Endothelial cell of umbilical vein (primary cell): ENCODE measurements around the gene SDSL. TPM values are rescaled to one million over a fixed set of nuclear protein-coding genes. Genes with fewer than 3 reads are reported as not detected.

ENCODE experiments used
- BruUV-seq: library from RNA; stranded (reverse); fragments of 400-500 nt; replicated peaks from 2 replicates; lab custom pipeline; 2021; lab: Mats Ljungman, UMichigan
- CTCF ChIA-PET: fragments of 300-600, 350-600 bp; sonication (Branson Sonifier 250); formaldehyde crosslinking; loops from one replicate; lab custom pipeline; 2021; ENCODE audit warnings: antibody characterized with exemption, inconsistent platforms; lab: Charles Lee
- POLR2A ChIA-PET: fragments of 300-600, 350-600 bp; sonication (Branson Sonifier 250); formaldehyde crosslinking; loops from one replicate; lab custom pipeline; 2021; ENCODE audit warnings: antibody characterized with exemption, inconsistent platforms; lab: Charles Lee
- DNase-seq: peaks from one replicate; pipeline ENCODE4 v3.0.0-alpha.2; 2011; ENCODE audit warnings: low read depth, low spot score
- FAIRE-seq: peaks from 2 replicates; lab custom pipeline; 2011; peaks lifted over from hg19 to GRCh38; lab: Jason Lieb, UNC
- H2AFZ ChIP-seq: 2 replicates; pipeline ENCODE4 v1.6.0; 2012; ENCODE audit warnings: low read depth, low read length, control low read depth, inconsistent platforms
- H3K27ac ChIP-seq: 2 replicates; pipeline ENCODE4 v1.5.1; 2011; ENCODE audit warnings: low read depth, mild to moderate bottlenecking, control low read depth, low read length, moderate library complexity; ENCODE audit not compliant: insufficient read depth
- H3K27me3 ChIP-seq, 2 experiments: 2 replicates each; pipeline versions ENCODE4 v1.6.0 to v1.6.1; 2011; ENCODE audit warnings: low read length in 2 of 2, mixed read lengths in 1 of 2; ENCODE audit not compliant: control insufficient read depth in 2 of 2, insufficient read depth in 2 of 2
- H3K36me3 ChIP-seq, 2 experiments: 2 replicates in 1 of 2; 3 replicates in 1 of 2; pipeline ENCODE4 v1.5.1; 2011; ENCODE audit warnings: low read length in 2 of 2, mild to moderate bottlenecking in 1 of 2, moderate library complexity in 1 of 2; ENCODE audit not compliant: control insufficient read depth in 2 of 2, insufficient read depth in 2 of 2; ENCODE audit errors: extremely low read depth in 1 of 2
- H3K4me1 ChIP-seq: 3 replicates; pipeline ENCODE4 v1.5.1; 2011; ENCODE audit warnings: mild to moderate bottlenecking, low read length; ENCODE audit not compliant: control insufficient read depth, insufficient read depth; ENCODE audit errors: extremely low read depth
- H3K4me2 ChIP-seq: 2 replicates; pipeline ENCODE4 v1.6.1; 2011; ENCODE audit warnings: low read length, control low read depth, mixed read lengths; ENCODE audit not compliant: insufficient read depth
- H3K4me3 ChIP-seq, 3 experiments: fragments of 200-600 bp in 1 of 3; sonication (generic), shearing (Covaris generic) in 1 of 3; replicated peaks in 1 of 3; 2 replicates each; pipeline ENCODE4 v1.5.1; 2011 to 2016; ENCODE audit warnings: control low read depth in 3 of 3, low read length in 3 of 3, mild to moderate bottlenecking in 2 of 3, inconsistent platforms in 1 of 3, low read depth in 1 of 3, moderate library complexity in 1 of 3; ENCODE audit not compliant: insufficient read depth in 1 of 3
- H3K79me2 ChIP-seq: 2 replicates; pipeline ENCODE4 v1.6.0; 2012; ENCODE audit warnings: low read length, inconsistent platforms; ENCODE audit not compliant: control insufficient read depth, insufficient read depth
- H3K9ac ChIP-seq: replicated peaks from 2 replicates; pipeline ENCODE3; 2011; ENCODE audit warnings: low read length, control low read depth; ENCODE audit not compliant: insufficient read depth; ENCODE audit errors: extremely low read depth
- H3K9me1 ChIP-seq: replicated peaks from 3 replicates; pipeline ENCODE4 v1.6.0; 2011; ENCODE audit warnings: mild to moderate bottlenecking, low read length; ENCODE audit not compliant: control insufficient read depth, insufficient read depth; ENCODE audit errors: extremely low read depth
- H3K9me3 ChIP-seq: replicated peaks from 2 replicates; pipeline ENCODE4 v1.5.1; 2012; ENCODE audit warnings: low read length, inconsistent platforms; ENCODE audit not compliant: control insufficient read depth, insufficient read depth
- H4K20me1 ChIP-seq: replicated peaks from 2 replicates; pipeline ENCODE3; 2011; ENCODE audit warnings: mild to moderate bottlenecking, low read length; ENCODE audit not compliant: control insufficient read depth, insufficient read depth; ENCODE audit errors: extremely low read depth
- CTCF ChIP-seq, 2 donors: IDR thresholded peaks; 1 replicate in 1 of 2; 2 replicates in 1 of 2; pipeline ENCODE4 v1.5.1; 2011; ENCODE audit warnings: low read length in 2 of 2, mild to moderate bottlenecking in 2 of 2, moderate library complexity in 2 of 2, control low read depth in 1 of 2, inconsistent platforms in 1 of 2, low read depth in 1 of 2; ENCODE audit not compliant: insufficient read depth in 1 of 2; ENCODE audit errors: extremely low read depth in 1 of 2
- EZH2 ChIP-seq: IDR thresholded peaks from 2 replicates; pipeline ENCODE4 v1.6.1; 2012; ENCODE audit warnings: borderline replicate concordance, low read depth, mild to moderate bottlenecking, moderate library complexity, low read length, inconsistent platforms; ENCODE audit not compliant: severe bottlenecking
- FOS ChIP-seq: IDR thresholded peaks from 2 replicates; pipeline ENCODE4 v1.6.1; 2011; ENCODE audit warnings: mild to moderate bottlenecking, low read length, moderate library complexity, borderline replicate concordance; ENCODE audit not compliant: insufficient read depth
- JUN ChIP-seq: IDR thresholded peaks from 2 replicates; pipeline ENCODE4 v1.6.1; 2011; ENCODE audit warnings: borderline replicate concordance, low read depth; ENCODE audit not compliant: insufficient read length, insufficient read depth
- MAX ChIP-seq: IDR thresholded peaks from 2 replicates; pipeline ENCODE4 v1.6.1; 2011; ENCODE audit not compliant: insufficient read depth, insufficient read length
- POLR2A ChIP-seq: IDR thresholded peaks from 2 replicates; pipeline ENCODE4 v1.6.1; 2012; ENCODE audit warnings: low read depth, mild to moderate bottlenecking, control low read depth, low read length
- POLR2AphosphoS5 ChIP-seq: IDR thresholded peaks from 2 replicates; pipeline ENCODE4 v1.6.1; 2012; ENCODE audit warnings: low read depth, mild to moderate bottlenecking, control low read depth, low read length, moderate library complexity; ENCODE audit not compliant: insufficient read depth
- dilution Hi-C: fragments of 300-500 bp; cut with MboI; formaldehyde crosslinking; loops from one replicate; pipeline ENCODE4 v1.15.0; 2019; ENCODE audit warnings: low sequenced_read_pairs; ENCODE audit not compliant: extremely low pct_ligation_motif_present
- intact Hi-C: fragments of 100-400 bp; cut with micrococcal nuclease; formaldehyde crosslinking; loops from one replicate; pipeline ENCODE4 v1.10.0; 2022
- polyA plus RNA-seq, 4 experiments: library from polyadenylated mRNA; depleted of rRNA in 3 of 4; stranded (reverse) in 3 of 4; unstranded in 1 of 4; fragments of >200 nt; gene quantifications; 2 replicates each; pipeline versions ENCODE4 v1.2.1 to v1.2.3, GENCODE V29; 2011 to 2012; ENCODE audit warnings: missing spikeins in 1 of 4
- total RNA-seq: library from RNA; stranded (reverse); gene quantifications from 2 replicates; pipeline ENCODE4 v1.2.3, GENCODE V29; 2021

The SDSL gene
- total and polyA plus RNA-seq, 2 donors (not counting 3 experiments of a cell fraction or from before 2014, with no cell fraction given): 5.7 to 16.9 TPM

DNA sequence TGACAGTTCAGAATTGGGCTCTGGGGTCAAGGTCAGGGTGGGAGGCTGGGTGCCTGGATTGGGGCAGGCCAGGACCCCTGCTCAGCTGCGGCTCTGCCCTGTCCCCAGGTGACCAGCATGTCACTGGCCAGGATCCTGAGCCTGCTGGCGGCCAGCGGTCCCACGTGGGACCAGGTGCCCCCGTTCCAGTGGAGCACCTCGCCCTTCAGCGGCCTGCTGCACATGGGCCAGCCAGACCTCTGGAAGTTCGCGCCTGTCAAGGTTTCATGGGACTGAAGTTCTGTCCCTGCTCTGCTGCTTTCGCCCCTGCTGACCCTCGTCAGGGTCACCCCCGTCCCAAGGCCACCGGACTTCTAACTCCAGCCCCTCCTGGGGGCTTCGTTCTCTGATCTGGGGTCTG is 33.8 kb upstream of the SDSL start:
- dilution Hi-C loops (no loop called here), intact Hi-C loops (no loop called here)
- DNase-seq (no peak), FAIRE-seq (no peak)
- CTCF ChIA-PET: no interaction called here
- H3K4me3 ChIP-seq: no peak overlapping the region
- no peaks in the 10 kb centered on the region for H3K4me1 ChIP-seq
- no TSS peak for BruUV-seq
- H3K79me2 ChIP-seq: no peaks in the 10 kb centered on the region
- H3K4me2 ChIP-seq: no peak overlapping the region
- H2AFZ ChIP-seq: no peak overlapping the region
- no peaks in the 10 kb centered on the region for H3K27me3 ChIP-seq
- H3K9me1 ChIP-seq: no peaks in the 10 kb centered on the region
- H3K9ac ChIP-seq: no peak overlapping the region
- no peak overlapping the region for H3K27ac ChIP-seq
- TF ChIP-seq POLR2A (no peak), CTCF (IDR thresholded peaks at IDR 0.05; ENCODE audit: extremely low read depth in 1 of 2, insufficient read depth in 1 of 2, low read depth in 1 of 2, low read length in 2 of 2) (no peak), JUN (no peak), MAX (no peak), POLR2AphosphoS5 (no peak), FOS (no peak), EZH2 (no peak)
- H4K20me1 ChIP-seq: no peaks in the 10 kb centered on the region
- H3K9me3 ChIP-seq: no peaks in the 10 kb centered on the region
- POLR2A ChIA-PET: no interaction called here
- H3K36me3 ChIP-seq: peaks cover 0 to 12% of the 10 kb centered on the region in 2 experiments
